Kidney (tissue), 14 donors: ENCODE measurements around the gene CNPY3. TPM values are rescaled to one million over a fixed set of nuclear protein-coding genes. Genes with fewer than 3 reads are reported as not detected.
"Not testable (repeated sequence)": the region's sequence is repeated elsewhere in the genome, so short reads cannot be mapped to it uniquely, and the experiment has no call there.

ENCODE experiments used
- DNase-seq, 5 donors: peaks; one replicate each; pipeline ENCODE4 v3.0.0-alpha.2; 2013 to 2020
- FAIRE-seq: peaks from 2 replicates; lab custom pipeline; 2012; peaks lifted over from hg19 to GRCh38; lab: Jason Lieb, UNC
- H3K27ac ChIP-seq, 2 donors: one replicate each; pipeline ENCODE4 v1.7.0; 2013; ENCODE audit warnings: low read depth in 2 of 2, low read length in 2 of 2, inconsistent platforms in 1 of 2
- H3K27me3 ChIP-seq: one replicate; pipeline ENCODE4 v1.7.1; 2013; ENCODE audit warnings: low read length, inconsistent platforms; ENCODE audit not compliant: control insufficient read depth, insufficient read depth
- H3K36me3 ChIP-seq, 3 donors: one replicate each; pipeline versions ENCODE4 v1.7.0 to v1.7.1; 2013; ENCODE audit warnings: low read length in 3 of 3, control low read depth in 1 of 3, inconsistent platforms in 1 of 3; ENCODE audit not compliant: insufficient read depth in 3 of 3, control insufficient read depth in 2 of 3
- H3K4me1 ChIP-seq, 3 donors: one replicate each; pipeline versions ENCODE4 v1.7.0 to v1.7.1; 2013; ENCODE audit warnings: low read length in 3 of 3, inconsistent platforms in 1 of 3, low read depth in 1 of 3; ENCODE audit not compliant: control insufficient read depth in 2 of 3, insufficient read depth in 2 of 3
- H3K4me3 ChIP-seq, 3 donors: one replicate each; pipeline versions ENCODE4 v1.7.0 to v1.8.1; 2013; ENCODE audit warnings: low read length in 3 of 3, control low read depth in 1 of 3, inconsistent platforms in 1 of 3
- H3K9ac ChIP-seq, 3 donors: one replicate each; pipeline versions ENCODE4 v1.7.0 to v1.7.1; 2013; ENCODE audit warnings: low read length in 3 of 3, control low read depth in 1 of 3, inconsistent platforms in 1 of 3
- H3K9me3 ChIP-seq, 3 donors: one replicate each; pipeline versions ENCODE4 v1.7.0 to v1.7.1; 2013; ENCODE audit warnings: low read length in 3 of 3, control low read depth in 1 of 3, inconsistent platforms in 1 of 3; ENCODE audit not compliant: control insufficient read depth in 2 of 3, insufficient read depth in 1 of 3
- CTCF ChIP-seq: IDR thresholded peaks from 3 replicates; pipeline ENCODE4 v1.5.1; 2012; ENCODE audit warnings: mild to moderate bottlenecking, moderate library complexity, borderline replicate concordance; ENCODE audit not compliant: insufficient read depth; ENCODE audit errors: extremely low read depth
- intact Hi-C: fragments of 100-400 bp; cut with DNase I; formaldehyde crosslinking; loops from one replicate; pipeline ENCODE4 v1.11.1; 2022
- polyA plus RNA-seq: library from polyadenylated mRNA; stranded (reverse); fragments of 350-450 nt; fragmentation: Illumina TruSeq; extraction: RNeasy Lipid Tissue Mini Kit (QIAGEN cat#74804); gene quantifications from one replicate; pipeline ENCODE4 v1.2.3, GENCODE V29; 2014; ENCODE audit warnings: low read depth, low replicate concordance; ENCODE audit not compliant: insufficient read depth
- total RNA-seq: library from RNA; stranded (reverse); fragmentation: NEBNext Ultra II Directional; extraction: Animal tissue kit (Norgen Biotek cat#: 25700); gene quantifications from one replicate; pipeline ENCODE4 v1.2.1, GENCODE V29; 2021
- donor health status: control.
- donor health status: control.
- donor health status: control.
- donor health status: control.
- donor health status: control.
- donor health status: DM: yes; HTN: yes; CAD: no.
- donor health status: Normal renal cell carcinoma (clear cell type).

The CNPY3 gene
- total and polyA plus RNA-seq, 2 donors from 2014 or later: 40.1 to 49.9 TPM

GRCh38 chr6:42885702-42886101 is 43.6 kb upstream of the CNPY3 start:
- H3K9me3 ChIP-seq: no peaks in the 10 kb centered on the region
- peaks cover 0 to 4% (median 3%) of the 10 kb centered on the region in 3 donors for H3K4me1 ChIP-seq
- H3K27me3 ChIP-seq: no peaks in the 10 kb centered on the region
- H3K36me3 ChIP-seq: peaks cover 11 to 28% (median 22%) of the 10 kb centered on the region in 3 donors
- no peak overlapping the region for H3K9ac ChIP-seq
- DNase-seq: no peak
- intact Hi-C loops: no loop called here
- H3K4me3 ChIP-seq: no peak overlapping the region
- H3K27ac ChIP-seq: no peak overlapping the region
- no peak for FAIRE-seq
- TF ChIP-seq CTCF: no peak

GRCh38 chr6:42888201-42888600 is 41.1 kb upstream of the CNPY3 start:
- intact Hi-C loops, FAIRE-seq: not testable (repeated sequence)

GRCh38 chr6:42889815-42890214 is 39.5 kb upstream of the CNPY3 start:
- DNase-seq: peak in 1 of 5 donors; percentile 7
- Histone ChIP-seq H3K4me3 (peak overlapping the region; percentile 78 to 82 (median 78)), H3K36me3 (peaks cover 5 to 8% (median 7%) of the 10 kb centered on the region in 3 donors), H3K9me3 (no peaks in the 10 kb centered on the region), H3K4me1 (peaks cover 0 to 7% (median 0%) of the 10 kb centered on the region in 3 donors), H3K9ac (peak overlapping the region; percentile 39 to 81 (median 74)), H3K27ac (no peak overlapping the region), H3K27me3 (no peaks in the 10 kb centered on the region)
- FAIRE-seq: no peak
- no peak for TF ChIP-seq CTCF
- intact Hi-C loops: no loop called here

More at GRCh38 chr6:42888201-42888600, 41.1 kb upstream of the CNPY3 start:
- not testable (repeated sequence) for H3K4me1 ChIP-seq, H3K27me3 ChIP-seq, DNase-seq, H3K4me3 ChIP-seq, H3K9me3 ChIP-seq, H3K9ac ChIP-seq, H3K27ac ChIP-seq
- H3K36me3 ChIP-seq: peaks cover 11 to 24% (median 22%) of the 10 kb centered on the region in 3 donors

- intact Hi-C loops: no loop called here
- FAIRE-seq: no peak
Observed at GRCh38 chr6:42890311-42891198, 38.7 kb upstream of the CNPY3 start.

More at GRCh38 chr6:42890311-42891198, 38.7 kb upstream of the CNPY3 start:
- H3K4me1 ChIP-seq: peaks cover 0 to 7% (median 0%) of the 10 kb centered on the region in 3 donors
- H3K9me3 ChIP-seq: no peaks in the 10 kb centered on the region
- H3K27ac ChIP-seq: peak overlapping the region; percentile 65 to 84
- H3K36me3 ChIP-seq: peaks cover 2 to 5% (median 3%) of the 10 kb centered on the region in 3 donors
- DNase-seq: peak; percentile 95 to 98 (median 96)
- no peak for TF ChIP-seq CTCF
- peak overlapping the region; percentile 74 to 81 (median 81) for H3K9ac ChIP-seq
- H3K4me3 ChIP-seq: peak overlapping the region; percentile 78 to 82 (median 78)
- H3K27me3 ChIP-seq: no peaks in the 10 kb centered on the region
